Left renal pelvis (tissue), 4 donors: Measurements from ENCODE around the gene CEP78. TPM values are rescaled to one million over a fixed set of nuclear protein-coding genes. Genes with fewer than 3 reads are reported as not detected.

Experiments used
- polyA plus RNA-seq, 4 donors: library from polyadenylated mRNA; unstranded; fragments of 120-200 nt; gene quantifications; one replicate each; pipeline ENCODE4 v1.2.1, GENCODE V29; 2013; ENCODE audit not compliant: insufficient read length in 4 of 4

The CEP78 gene
- polyA plus RNA-seq, 4 donors = 34.8 to 38.7 (median 36.7) TPM

Other genes starting within 250 kb of the CEP78 start
- gene GNAQ, start 204.3 kb upstream of the CEP78 start, polyA plus RNA-seq = 10 to 100 TPM; 60.6 to 75.1 (median 62.3) TPM
- gene PSAT1, start 61.0 kb downstream of the CEP78 start, polyA plus RNA-seq = 10 to 100 TPM; 25.2 to 67.9 (median 66.5) TPM